Coronary artery (tissue), 2 donors: ENCODE data around the gene LRRC59.

Source experiments
- DNase-seq: peaks from one replicate; pipeline ENCODE4 v3.0.0-alpha.2; 2017; ENCODE audit warnings: low spot score
- H3K27ac ChIP-seq, 2 donors: fragments of 200-600 bp; sonication (generic); one replicate each; pipeline ENCODE4 v1.5.1; 2016 to 2019
- H3K4me3 ChIP-seq: fragments of 200-600 bp; sonication (generic); 2 replicates; pipeline ENCODE4 v1.5.1; 2016; ENCODE audit warnings: mild to moderate bottlenecking, moderate library complexity
- TF ChIP-seq, protein P1 (sequence below): fragments of 200-600 bp; sonication (generic); IDR thresholded peaks from one replicate; pipeline ENCODE4 v1.5.1; 2019; ENCODE audit warnings: antibody characterized with exemption

LRRC59 gene

DNA sequence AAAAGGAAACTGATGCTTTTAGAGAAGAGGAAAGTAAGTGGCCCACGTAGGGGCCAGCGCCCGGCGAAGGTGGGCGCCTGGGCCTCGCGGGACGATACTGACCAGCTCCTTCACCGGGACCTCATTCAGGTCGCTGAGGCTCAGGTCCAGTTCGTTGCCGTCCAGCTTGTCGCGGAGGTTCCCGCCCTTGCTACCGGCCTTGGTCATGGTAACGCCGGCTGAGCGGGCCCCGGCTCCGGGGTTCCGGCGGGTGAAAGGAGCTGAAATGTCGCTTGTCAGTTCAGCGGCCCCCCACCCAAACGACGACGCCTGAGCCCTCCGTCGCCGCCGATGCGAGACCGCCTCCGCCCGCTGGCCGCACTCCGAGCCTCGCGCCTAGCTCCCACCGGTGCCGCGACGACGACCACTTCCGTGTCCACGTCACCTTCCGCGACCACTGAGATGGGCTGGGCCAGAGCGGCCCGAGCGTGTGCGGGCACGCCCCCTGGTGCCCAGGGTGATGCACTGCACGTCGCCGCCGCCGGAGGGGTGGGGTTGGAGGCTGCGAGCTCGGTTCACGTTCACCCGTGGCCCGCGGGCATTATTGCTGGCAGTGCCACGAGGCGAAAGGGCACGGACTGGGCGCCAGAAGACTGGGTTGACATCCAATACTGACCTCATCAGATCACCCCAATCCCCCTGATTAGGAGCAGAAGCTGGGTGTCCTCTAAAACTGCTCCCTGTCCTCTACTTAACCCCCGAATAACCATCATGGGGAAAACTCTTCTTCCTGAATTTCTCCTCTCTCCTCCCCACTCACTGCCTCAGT lies at the start of gene LRRC59:
LRRC59 (minus strand) TSS at position 413 of the 808 bp plus-strand sequence; CDS start at position 207, 206 bp downstream.
- H3K4me3 ChIP-seq, result peak within 1 kb of the TSS; percentile 89
- peak within 1 kb of the TSS; percentile 82 to 86 for H3K27ac ChIP-seq
- TF ChIP-seq, protein P1, sequence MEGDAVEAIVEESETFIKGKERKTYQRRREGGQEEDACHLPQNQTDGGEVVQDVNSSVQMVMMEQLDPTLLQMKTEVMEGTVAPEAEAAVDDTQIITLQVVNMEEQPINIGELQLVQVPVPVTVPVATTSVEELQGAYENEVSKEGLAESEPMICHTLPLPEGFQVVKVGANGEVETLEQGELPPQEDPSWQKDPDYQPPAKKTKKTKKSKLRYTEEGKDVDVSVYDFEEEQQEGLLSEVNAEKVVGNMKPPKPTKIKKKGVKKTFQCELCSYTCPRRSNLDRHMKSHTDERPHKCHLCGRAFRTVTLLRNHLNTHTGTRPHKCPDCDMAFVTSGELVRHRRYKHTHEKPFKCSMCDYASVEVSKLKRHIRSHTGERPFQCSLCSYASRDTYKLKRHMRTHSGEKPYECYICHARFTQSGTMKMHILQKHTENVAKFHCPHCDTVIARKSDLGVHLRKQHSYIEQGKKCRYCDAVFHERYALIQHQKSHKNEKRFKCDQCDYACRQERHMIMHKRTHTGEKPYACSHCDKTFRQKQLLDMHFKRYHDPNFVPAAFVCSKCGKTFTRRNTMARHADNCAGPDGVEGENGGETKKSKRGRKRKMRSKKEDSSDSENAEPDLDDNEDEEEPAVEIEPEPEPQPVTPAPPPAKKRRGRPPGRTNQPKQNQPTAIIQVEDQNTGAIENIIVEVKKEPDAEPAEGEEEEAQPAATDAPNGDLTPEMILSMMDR, result peak; percentile 97
- DNase-seq, result peak; percentile 90

GRCh38 chr17:50445730-50446325 lies 48.5 kb upstream of the LRRC59 start:
- DNase-seq, result no peak
- no peak overlapping the region for H3K4me3 ChIP-seq
- TF ChIP-seq, protein P1, result no peak
- H3K27ac ChIP-seq, result no peak overlapping the region

DNA sequence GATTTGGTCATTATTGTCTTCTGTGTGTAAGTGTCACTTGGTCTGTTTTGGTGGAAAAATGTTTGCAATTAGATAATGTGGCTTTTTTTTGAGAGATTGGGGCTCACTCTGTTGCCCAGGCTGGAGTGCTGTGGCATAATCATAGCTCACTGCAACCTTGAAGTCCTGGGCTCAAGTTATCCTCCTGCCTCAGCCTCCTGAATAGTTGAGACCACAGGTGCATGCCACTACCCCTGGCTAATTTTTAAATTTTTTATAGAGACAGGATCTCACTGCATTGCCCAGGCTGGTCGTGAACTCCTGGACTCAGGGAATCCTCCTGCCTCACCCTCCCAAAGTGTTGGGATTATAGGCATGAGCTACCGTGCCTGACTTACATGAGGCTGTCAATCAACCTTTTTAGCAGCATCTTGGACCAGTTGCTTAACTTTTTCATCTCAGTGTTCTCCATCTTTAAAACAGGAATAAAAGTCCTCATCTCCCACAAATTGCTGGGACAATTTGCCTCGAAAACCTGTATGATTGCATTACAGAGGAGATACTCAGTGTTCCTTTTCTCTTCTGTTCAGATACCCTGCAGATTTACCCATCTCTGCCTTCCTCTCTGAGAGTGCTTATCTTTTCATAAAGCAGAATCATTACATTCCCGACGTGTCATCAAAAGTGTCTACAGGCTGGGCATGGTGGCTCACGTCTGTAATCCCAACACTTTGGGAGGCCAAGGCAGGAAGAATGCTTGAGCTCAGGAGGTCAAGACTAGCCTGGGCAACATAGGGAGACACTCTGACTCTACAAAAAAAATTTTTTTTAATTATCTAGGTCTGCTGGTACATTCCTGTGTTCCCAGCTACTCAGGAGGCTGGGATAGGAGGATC lies 47.8 kb upstream of the LRRC59 start:
- Histone ChIP-seq H3K27ac (no peak overlapping the region), H3K4me3 (no peak overlapping the region)
- no peak for DNase-seq
- TF ChIP-seq, protein P1, result no peak

DNA sequence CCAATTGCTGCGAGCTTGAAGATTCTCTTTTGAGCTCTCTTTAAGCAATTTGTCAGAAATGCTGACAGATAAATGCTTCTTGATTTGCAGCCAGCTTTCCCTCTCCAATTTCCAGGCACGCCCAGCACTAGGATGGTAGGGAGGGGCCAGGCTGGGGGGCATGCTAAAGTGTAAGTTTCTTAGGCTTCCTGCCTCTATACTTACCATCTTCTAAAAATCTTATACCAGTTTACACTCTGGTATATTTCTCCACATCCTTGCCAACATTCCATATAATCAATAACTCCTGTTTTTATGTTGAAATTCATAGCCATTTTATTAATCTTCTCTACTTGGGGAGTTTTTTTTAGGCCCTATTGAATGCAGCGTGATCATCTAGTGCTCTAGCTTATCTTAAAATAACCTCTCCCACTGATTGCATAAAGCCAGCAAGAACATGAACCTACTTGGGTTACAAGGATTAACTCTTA lies 46.2 kb upstream of the LRRC59 start:
- no peak for DNase-seq
- TF ChIP-seq, protein P1, result no peak
- Histone ChIP-seq H3K4me3 (no peak overlapping the region), H3K27ac (no peak overlapping the region)

- Histone ChIP-seq H3K4me3 (no peak overlapping the region), H3K27ac (no peak overlapping the region)
- no peak for DNase-seq
- TF ChIP-seq, protein P1, result no peak
Measured at GRCh38 chr17:50440838-50441829, 43.8 kb upstream of the LRRC59 start.
